ENCODE results near the gene CYBB. TPM values are rescaled to one million over a fixed set of nuclear protein-coding genes. Genes with fewer than 3 reads are reported as not detected.

Gene CYBB
- total and polyA plus RNA-seq, 2 donors from 2014 or later, result 3.5 to 43.7 TPM

GRCh38 chrX:37812110-37812509, 32.3 kb downstream of the CYBB start:
- FAIRE-seq (no peak), DNase-seq (no peak)
- no peak overlapping the region for H3K27ac ChIP-seq (ENCODE audit: low read depth in 2 of 2, low read length in 2 of 2)
- TF ChIP-seq, protein P1, sequence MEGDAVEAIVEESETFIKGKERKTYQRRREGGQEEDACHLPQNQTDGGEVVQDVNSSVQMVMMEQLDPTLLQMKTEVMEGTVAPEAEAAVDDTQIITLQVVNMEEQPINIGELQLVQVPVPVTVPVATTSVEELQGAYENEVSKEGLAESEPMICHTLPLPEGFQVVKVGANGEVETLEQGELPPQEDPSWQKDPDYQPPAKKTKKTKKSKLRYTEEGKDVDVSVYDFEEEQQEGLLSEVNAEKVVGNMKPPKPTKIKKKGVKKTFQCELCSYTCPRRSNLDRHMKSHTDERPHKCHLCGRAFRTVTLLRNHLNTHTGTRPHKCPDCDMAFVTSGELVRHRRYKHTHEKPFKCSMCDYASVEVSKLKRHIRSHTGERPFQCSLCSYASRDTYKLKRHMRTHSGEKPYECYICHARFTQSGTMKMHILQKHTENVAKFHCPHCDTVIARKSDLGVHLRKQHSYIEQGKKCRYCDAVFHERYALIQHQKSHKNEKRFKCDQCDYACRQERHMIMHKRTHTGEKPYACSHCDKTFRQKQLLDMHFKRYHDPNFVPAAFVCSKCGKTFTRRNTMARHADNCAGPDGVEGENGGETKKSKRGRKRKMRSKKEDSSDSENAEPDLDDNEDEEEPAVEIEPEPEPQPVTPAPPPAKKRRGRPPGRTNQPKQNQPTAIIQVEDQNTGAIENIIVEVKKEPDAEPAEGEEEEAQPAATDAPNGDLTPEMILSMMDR (IDR thresholded peaks at IDR 0.05; ENCODE audit: borderline replicate concordance, extremely low read depth, insufficient read depth), result no peak
- H3K36me3 ChIP-seq (ENCODE audit: control insufficient read depth in 2 of 3, insufficient read depth in 3 of 3, low read length in 3 of 3), result no peaks in the 10 kb centered on the region
- H3K4me1 ChIP-seq (ENCODE audit: control insufficient read depth in 2 of 3, insufficient read depth in 2 of 3, low read depth in 1 of 3, low read length in 3 of 3), result no peaks in the 10 kb centered on the region
- H3K9me3 ChIP-seq (ENCODE audit: control insufficient read depth in 2 of 3, insufficient read depth in 1 of 3, low read length in 3 of 3), result no peaks in the 10 kb centered on the region
- no peak overlapping the region for H3K4me3 ChIP-seq (ENCODE audit: low read length in 3 of 3)
- intact Hi-C loops (cut with DNase I), result loop anchor here (10.0 kb wide), 1 partner anchor 57 kb away; no protein-coding TSS in a partner anchor
- no peak overlapping the region for H3K9ac ChIP-seq (ENCODE audit: low read length in 3 of 3)
- peaks cover 4% of the 10 kb centered on the region for H3K27me3 ChIP-seq (ENCODE audit: control insufficient read depth, insufficient read depth, low read length)

GRCh38 chrX:37813570-37813969, 33.7 kb downstream of the CYBB start:
- Histone ChIP-seq H3K4me3 (ENCODE audit: low read length in 3 of 3) (no peak overlapping the region), H3K9ac (ENCODE audit: low read length in 3 of 3) (no peak overlapping the region), H3K27ac (ENCODE audit: low read depth in 2 of 2, low read length in 2 of 2) (no peak overlapping the region), H3K36me3 (ENCODE audit: control insufficient read depth in 2 of 3, insufficient read depth in 3 of 3, low read length in 3 of 3) (no peaks in the 10 kb centered on the region), H3K9me3 (ENCODE audit: control insufficient read depth in 2 of 3, insufficient read depth in 1 of 3, low read length in 3 of 3) (no peaks in the 10 kb centered on the region), H3K27me3 (ENCODE audit: control insufficient read depth, insufficient read depth, low read length) (peaks cover 7% of the 10 kb centered on the region), H3K4me1 (ENCODE audit: control insufficient read depth in 2 of 3, insufficient read depth in 2 of 3, low read depth in 1 of 3, low read length in 3 of 3) (no peaks in the 10 kb centered on the region)
- TF ChIP-seq, protein P1 (IDR thresholded peaks at IDR 0.05; ENCODE audit: borderline replicate concordance, extremely low read depth, insufficient read depth), result no peak
- DNase-seq (no peak), FAIRE-seq (no peak)
- intact Hi-C loops (cut with DNase I), result loop anchor here (10.0 kb wide), 1 partner anchor 59 kb away; no protein-coding TSS in a partner anchor

DNA sequence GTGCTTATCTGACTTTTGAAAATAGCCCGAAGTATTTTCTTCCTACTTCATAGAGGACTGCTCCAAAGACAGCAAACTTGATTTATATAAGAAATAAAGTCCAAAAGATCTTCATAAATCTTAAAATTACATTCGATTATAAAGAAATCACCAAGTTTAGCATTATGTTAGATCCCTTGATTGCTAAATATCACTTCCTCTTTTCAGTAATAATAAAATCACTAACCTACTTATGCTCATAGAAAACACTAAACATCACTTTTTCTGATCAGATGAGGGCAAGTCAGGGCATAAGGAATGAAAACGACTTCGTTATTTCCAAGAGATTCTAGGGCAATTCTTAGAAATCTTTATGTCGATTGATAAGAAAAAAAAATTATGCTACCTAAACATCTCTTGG, 35.5 kb downstream of the CYBB start:
- DNase-seq, result no peak
- no peaks in the 10 kb centered on the region for H3K36me3 ChIP-seq (ENCODE audit: control insufficient read depth in 2 of 3, insufficient read depth in 3 of 3, low read length in 3 of 3)
- TF ChIP-seq, protein P1 (IDR thresholded peaks at IDR 0.05; ENCODE audit: borderline replicate concordance, extremely low read depth, insufficient read depth), result no peak
- no peaks in the 10 kb centered on the region for H3K9me3 ChIP-seq (ENCODE audit: control insufficient read depth in 2 of 3, insufficient read depth in 1 of 3, low read length in 3 of 3)
- no peak overlapping the region for H3K4me3 ChIP-seq (ENCODE audit: low read length in 3 of 3)
- FAIRE-seq, result peak; percentile 74
- H3K27ac ChIP-seq (ENCODE audit: low read depth in 2 of 2, low read length in 2 of 2), result no peak overlapping the region
- intact Hi-C loops (cut with DNase I), result loop anchor here (10.0 kb wide), 1 partner anchor 61 kb away; no protein-coding TSS in a partner anchor
- H3K27me3 ChIP-seq (ENCODE audit: control insufficient read depth, insufficient read depth, low read length), result peaks cover 7% of the 10 kb centered on the region
- H3K9ac ChIP-seq (ENCODE audit: low read length in 3 of 3), result no peak overlapping the region
- no peaks in the 10 kb centered on the region for H3K4me1 ChIP-seq (ENCODE audit: control insufficient read depth in 2 of 3, insufficient read depth in 2 of 3, low read depth in 1 of 3, low read length in 3 of 3)

GRCh38 chrX:37816766-37817165, 36.9 kb downstream of the CYBB start:
- intact Hi-C loops (cut with DNase I), result loop anchor here (10.0 kb wide), 1 partner anchor 62 kb away; no protein-coding TSS in a partner anchor
- H3K4me1 ChIP-seq (ENCODE audit: control insufficient read depth in 2 of 3, insufficient read depth in 2 of 3, low read depth in 1 of 3, low read length in 3 of 3), result no peaks in the 10 kb centered on the region
- no peaks in the 10 kb centered on the region for H3K36me3 ChIP-seq (ENCODE audit: control insufficient read depth in 2 of 3, insufficient read depth in 3 of 3, low read length in 3 of 3)
- TF ChIP-seq, protein P1 (IDR thresholded peaks at IDR 0.05; ENCODE audit: borderline replicate concordance, extremely low read depth, insufficient read depth), result no peak
- H3K4me3 ChIP-seq (ENCODE audit: low read length in 3 of 3), result no peak overlapping the region
- no peak overlapping the region for H3K27ac ChIP-seq (ENCODE audit: low read depth in 2 of 2, low read length in 2 of 2)
- FAIRE-seq (no peak), DNase-seq (no peak)
- H3K9ac ChIP-seq (ENCODE audit: low read length in 3 of 3), result no peak overlapping the region
- peaks cover 7% of the 10 kb centered on the region for H3K27me3 ChIP-seq (ENCODE audit: control insufficient read depth, insufficient read depth, low read length)
- H3K9me3 ChIP-seq (ENCODE audit: control insufficient read depth in 2 of 3, insufficient read depth in 1 of 3, low read length in 3 of 3), result no peaks in the 10 kb centered on the region

Measured in kidney (tissue), 14 donors.